GM21515 (cell line): Measurements from ENCODE around the gene TCF7.
"Not testable (repeated sequence)": the region's sequence is repeated elsewhere in the genome, so short reads cannot be mapped to it uniquely, and the experiment has no call there.

Source experiments
- ATAC-seq: cut with Tn5 transposase; IDR thresholded peaks from one replicate; pipeline ENCODE4 v1.9.1; 2021; ENCODE audit not compliant: unreplicated experiment

Gene TCF7

GRCh38 chr5:134142806-134143205 is 28.3 kb downstream of the TCF7 start:
- no peak for ATAC-seq

- no peak for ATAC-seq
Observed at GRCh38 chr5:134143431-134143830, 28.9 kb downstream of the TCF7 start.

GRCh38 chr5:134143944-134144941 is 29.8 kb downstream of the TCF7 start:
- no peak for ATAC-seq

- no peak for ATAC-seq
Observed at GRCh38 chr5:134145041-134145757, 30.7 kb downstream of the TCF7 start.

- ATAC-seq, result peak; percentile 52
Observed at GRCh38 chr5:134145779-134146581, 31.5 kb downstream of the TCF7 start.

GRCh38 chr5:134146651-134147518 is 32.4 kb downstream of the TCF7 start:
- no peak for ATAC-seq

- ATAC-seq, result no peak
Observed at GRCh38 chr5:134148316-134148715, 33.8 kb downstream of the TCF7 start.

- no peak for ATAC-seq
Observed at GRCh38 chr5:134148986-134149539, 34.6 kb downstream of the TCF7 start.

- ATAC-seq, result no peak
Observed at GRCh38 chr5:134149571-134150303, 35.3 kb downstream of the TCF7 start.

- no peak for ATAC-seq
Observed at GRCh38 chr5:134151723-134152122, 37.2 kb downstream of the TCF7 start.

GRCh38 chr5:134152173-134152832 is 37.8 kb downstream of the TCF7 start:
- ATAC-seq, result not testable (repeated sequence)

GRCh38 chr5:134153241-134153640 is 38.8 kb downstream of the TCF7 start:
- no peak for ATAC-seq

- ATAC-seq, result no peak
Observed at GRCh38 chr5:134153657-134154056, 39.2 kb downstream of the TCF7 start.

GRCh38 chr5:134161513-134162395 is 47.3 kb downstream of the TCF7 start:
- ATAC-seq, result no peak

GRCh38 chr5:134162592-134162991 is 48.1 kb downstream of the TCF7 start:
- no peak for ATAC-seq

- no peak for ATAC-seq
Observed at GRCh38 chr5:134171972-134172371, 57.5 kb downstream of the TCF7 start.
